Measurements from ENCODE around the gene GPR153. TPM values are rescaled to one million over a fixed set of nuclear protein-coding genes. Genes with fewer than 3 reads are reported as not detected.

GPR153 gene
- total RNA-seq, 6 experiments from 2014 or later, result 1.5 to 34.6 (median 6.6) TPM

GRCh38 chr1:6279066-6279465, 18.2 kb upstream of the GPR153 start:
- no peak for ATAC-seq
- intact Hi-C loops (cut with DNase I), result no loop called here

GRCh38 chr1:6278263-6278662, 17.4 kb upstream of the GPR153 start:
- Histone ChIP-seq H3K27ac (no peak overlapping the region), H3K27me3 (no peaks in the 10 kb centered on the region), H3K36me3 (no peaks in the 10 kb centered on the region), H3K4me3 (no peak overlapping the region), H3K4me1 (no peaks in the 10 kb centered on the region), H3K9me3 (no peaks in the 10 kb centered on the region)
- WGBS (ENCODE audit: insufficient coverage, low coverage, low lambda C conversion rate, missing lambda C conversion rate), result 92% methylated on average over 4 of the region's 9 CpGs
- TF ChIP-seq CTCF (IDR thresholded peaks at IDR 0.05) (no peak), POLR2A (IDR thresholded peaks at IDR 0.05) (no peak)
- ATAC-seq (no peak), DNase-seq (no peak)
- intact Hi-C loops (cut with DNase I), result no loop called here

More at GRCh38 chr1:6279066-6279465, 18.2 kb upstream of the GPR153 start:
- Histone ChIP-seq H3K27ac (no peak overlapping the region), H3K4me1 (no peaks in the 10 kb centered on the region), H3K9me3 (no peaks in the 10 kb centered on the region), H3K36me3 (no peaks in the 10 kb centered on the region), H3K27me3 (no peaks in the 10 kb centered on the region), H3K4me3 (no peak overlapping the region)
- no peak for DNase-seq
- TF ChIP-seq CTCF (IDR thresholded peaks at IDR 0.05) (no peak), POLR2A (IDR thresholded peaks at IDR 0.05) (no peak)
- 93% methylated on average over 8 of the region's 10 CpGs for WGBS (ENCODE audit: insufficient coverage, low coverage, low lambda C conversion rate, missing lambda C conversion rate)

GRCh38 chr1:6276811-6277555, 16.1 kb upstream of the GPR153 start:
- intact Hi-C loops (cut with DNase I), result no loop called here
- H3K27ac ChIP-seq, result no peak overlapping the region
- no peaks in the 10 kb centered on the region for H3K4me1 ChIP-seq
- ATAC-seq, result no peak
- H3K4me3 ChIP-seq, result no peak overlapping the region
- DNase-seq, result no peak
- H3K27me3 ChIP-seq, result no peaks in the 10 kb centered on the region
- 93% methylated on average over 4 of the region's 20 CpGs for WGBS (ENCODE audit: insufficient coverage, low coverage, low lambda C conversion rate, missing lambda C conversion rate)
- H3K36me3 ChIP-seq, result no peaks in the 10 kb centered on the region
- TF ChIP-seq POLR2A (IDR thresholded peaks at IDR 0.05) (no peak), CTCF (IDR thresholded peaks at IDR 0.05) (no peak)
- H3K9me3 ChIP-seq, result no peaks in the 10 kb centered on the region

GRCh38 chr1:6275826-6276782, 15.2 kb upstream of the GPR153 start:
- TF ChIP-seq POLR2A (IDR thresholded peaks at IDR 0.05) (no peak), CTCF (IDR thresholded peaks at IDR 0.05) (no peak)
- WGBS (ENCODE audit: insufficient coverage, low coverage, low lambda C conversion rate, missing lambda C conversion rate), result 75% methylated on average over 8 of the region's 35 CpGs
- H3K9me3 ChIP-seq, result no peaks in the 10 kb centered on the region
- no peaks in the 10 kb centered on the region for H3K36me3 ChIP-seq
- H3K4me3 ChIP-seq, result no peak overlapping the region
- DNase-seq (no peak), ATAC-seq (no peak)
- H3K4me1 ChIP-seq, result no peaks in the 10 kb centered on the region
- H3K27me3 ChIP-seq, result no peaks in the 10 kb centered on the region
- intact Hi-C loops (cut with DNase I), result no loop called here
- H3K27ac ChIP-seq, result no peak overlapping the region
